Smooth muscle cell (in vitro differentiated cells): ENCODE results near the gene POLK. TPM values are rescaled to one million over a fixed set of nuclear protein-coding genes. Genes with fewer than 3 reads are reported as not detected.
"Not testable (repeated sequence)": the region's sequence is repeated elsewhere in the genome, so short reads cannot be mapped to it uniquely, and the experiment has no call there.

Experiments used
- DNase-seq: peaks from one replicate; lab custom pipeline; 2025; ENCODE audit not compliant: unreplicated experiment; lab: John Stamatoyannopoulos, UW
- H2AFZ ChIP-seq: fragments of 200-600 bp; sonication (generic); 2 replicates; pipeline ENCODE4 v1.6.0; 2016; ENCODE audit warnings: antibody characterized with exemption, low read depth, mild to moderate bottlenecking
- H3F3A ChIP-seq: fragments of 200-600 bp; sonication (generic); 2 replicates; pipeline ENCODE4 v1.6.0; 2017; ENCODE audit warnings: antibody characterized with exemption, low read depth
- H3K27ac ChIP-seq: fragments of 200-600 bp; sonication (generic); 2 replicates; pipeline ENCODE4 v1.5.1; 2016; ENCODE audit warnings: low read depth, mild to moderate bottlenecking
- H3K27me3 ChIP-seq: fragments of 200-600 bp; sonication (generic); 2 replicates; pipeline ENCODE4 v1.6.1; 2016; ENCODE audit warnings: low read depth, mild to moderate bottlenecking
- H3K36me3 ChIP-seq: fragments of 200-600 bp; sonication (generic); 2 replicates; pipeline ENCODE4 v1.5.1; 2016; ENCODE audit warnings: low read depth
- H3K4me1 ChIP-seq: fragments of 200-600 bp; sonication (generic); 2 replicates; pipeline ENCODE4 v1.5.1; 2016; ENCODE audit warnings: low read depth
- H3K4me2 ChIP-seq: fragments of 200-600 bp; sonication (generic); 2 replicates; pipeline ENCODE4 v1.6.0; 2016; ENCODE audit warnings: mild to moderate bottlenecking
- H3K4me3 ChIP-seq: fragments of 200-600 bp; sonication (generic); 2 replicates; pipeline ENCODE4 v1.5.1; 2016; ENCODE audit warnings: mild to moderate bottlenecking
- H3K79me2 ChIP-seq: fragments of 200-600 bp; sonication (generic); 2 replicates; pipeline ENCODE4 v1.6.0; 2016; ENCODE audit warnings: low read depth, mild to moderate bottlenecking
- H3K9ac ChIP-seq: fragments of 200-600 bp; sonication (generic); 2 replicates; pipeline ENCODE4 v1.6.0; 2016; ENCODE audit warnings: low read depth
- H3K9me3 ChIP-seq: fragments of 200-600 bp; sonication (generic); replicated peaks from 2 replicates; pipeline ENCODE4 v1.5.1; 2016; ENCODE audit warnings: low read depth
- H4K20me1 ChIP-seq: fragments of 200-600 bp; sonication (generic); 2 replicates; pipeline ENCODE4 v1.6.0; 2016; ENCODE audit warnings: low read depth
- CTCF ChIP-seq: fragments of 200-600 bp; sonication (generic); IDR thresholded peaks from 2 replicates; pipeline ENCODE4 v1.5.1; 2017; ENCODE audit warnings: borderline replicate concordance, mild to moderate bottlenecking, antibody characterized with exemption; ENCODE audit not compliant: insufficient read depth, poor library complexity, severe bottlenecking
- WGBS: methylation state at CpG from one replicate; pipeline ENCODE4 v1.1.7; 2016; ENCODE audit warnings: low lambda C conversion rate; 5-methylcytosine and 5-hydroxymethylcytosine counted together
- polyA plus RNA-seq: library from polyadenylated mRNA; unstranded; fragments of >200 nt; fragmentation: Nextera tagmentation; extraction: Ambion mirVana; gene quantifications from 2 replicates; pipeline ENCODE4 v1.2.1, GENCODE V29; 2016
- total RNA-seq: library from RNA; depleted of rRNA; stranded (reverse); fragments of >200 nt; gene quantifications from 2 replicates; pipeline ENCODE4 v1.2.3, GENCODE V29; 2014

The POLK gene
- total and polyA plus RNA-seq, 2 experiments from 2014 or later = 12.8 to 36.5 TPM

DNA sequence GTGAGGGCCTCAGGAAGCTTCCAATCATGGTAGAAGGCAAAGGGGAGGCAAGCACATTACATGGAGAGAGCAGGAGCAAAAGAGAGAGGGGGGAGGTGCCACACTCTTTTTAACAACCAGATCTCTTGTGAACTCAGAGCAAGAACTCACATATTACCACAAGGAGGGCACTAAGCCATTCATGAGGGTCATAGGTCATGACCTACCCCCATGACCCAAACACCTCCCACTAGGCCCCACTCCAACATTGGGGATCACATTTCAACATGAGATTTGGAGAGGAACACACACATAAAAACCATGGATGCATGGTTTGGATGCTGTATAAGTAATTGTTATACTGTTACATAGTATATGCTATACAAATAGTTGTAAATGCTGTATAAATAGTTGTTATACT is 17.5 kb downstream of the POLK start:
- Histone ChIP-seq H3K4me3 (no peak overlapping the region), H3K36me3 (no peaks in the 10 kb centered on the region), H3K4me2 (no peak overlapping the region), H3K27me3 (no peaks in the 10 kb centered on the region), H3K79me2 (peaks cover 80% of the 10 kb centered on the region), H4K20me1 (peaks cover 50% of the 10 kb centered on the region), H3K9me3 (no peaks in the 10 kb centered on the region), H2AFZ (no peak overlapping the region), H3F3A (peaks cover 8% of the 10 kb centered on the region), H3K4me1 (no peaks in the 10 kb centered on the region), H3K27ac (no peak overlapping the region), H3K9ac (no peak overlapping the region)
- DNase-seq = no peak
- TF ChIP-seq CTCF = no peak

GRCh38 chr5:75532190-75532589 is 20.5 kb downstream of the POLK start:
- no peak overlapping the region for H3K4me2 ChIP-seq
- no peak overlapping the region for H3K4me3 ChIP-seq
- H3K4me1 ChIP-seq = no peaks in the 10 kb centered on the region
- no peak overlapping the region for H2AFZ ChIP-seq
- H3F3A ChIP-seq = peaks cover 8% of the 10 kb centered on the region
- 98% methylated on average over 2 of the region's 2 CpGs for WGBS
- DNase-seq = no peak
- peaks cover 45% of the 10 kb centered on the region for H4K20me1 ChIP-seq
- peaks cover 6% of the 10 kb centered on the region for H3K36me3 ChIP-seq
- peaks cover 80% of the 10 kb centered on the region for H3K79me2 ChIP-seq
- H3K27ac ChIP-seq = no peak overlapping the region
- no peaks in the 10 kb centered on the region for H3K27me3 ChIP-seq
- no peak for TF ChIP-seq CTCF
- no peaks in the 10 kb centered on the region for H3K9me3 ChIP-seq
- no peak overlapping the region for H3K9ac ChIP-seq

GRCh38 chr5:75533716-75534115 is 22.0 kb downstream of the POLK start:
- not testable (repeated sequence) for H3K9me3 ChIP-seq, H3K4me1 ChIP-seq, H3F3A ChIP-seq, H3K27me3 ChIP-seq, H3K27ac ChIP-seq, H3K36me3 ChIP-seq, H3K4me3 ChIP-seq, DNase-seq, H2AFZ ChIP-seq, H3K4me2 ChIP-seq, H3K9ac ChIP-seq
- WGBS = 72% methylated on average over 1 of the region's 1 CpG
- Histone ChIP-seq H3K79me2 (peaks cover 78% of the 10 kb centered on the region), H4K20me1 (peaks cover 49% of the 10 kb centered on the region)

GRCh38 chr5:75534734-75535133 is 23.0 kb downstream of the POLK start:
- Histone ChIP-seq H3K79me2 (peaks cover 80% of the 10 kb centered on the region), H3F3A (peaks cover 8% of the 10 kb centered on the region), H3K27me3 (no peaks in the 10 kb centered on the region), H3K4me1 (no peaks in the 10 kb centered on the region), H3K9ac (no peak overlapping the region), H3K36me3 (peaks cover 6% of the 10 kb centered on the region), H3K4me3 (no peak overlapping the region), H3K4me2 (no peak overlapping the region), H4K20me1 (peaks cover 52% of the 10 kb centered on the region), H2AFZ (no peak overlapping the region), H3K27ac (no peak overlapping the region), H3K9me3 (no peaks in the 10 kb centered on the region)
- TF ChIP-seq CTCF = no peak
- WGBS = 95% methylated on average over 2 of the region's 2 CpGs
- no peak for DNase-seq
